CD1c-positive myeloid dendritic cell (primary cell): Measurements from ENCODE around the gene ADGRV1.
A peak's percentile ranks its signal among the peaks of the same experiment; 100 is the strongest.
"Not testable (repeated sequence)": the region's sequence is repeated elsewhere in the genome, so short reads cannot be mapped to it uniquely, and the experiment has no call there.

Experiments
- DNase-seq: peaks from one replicate; pipeline ENCODE4 v3.0.0-alpha.2; 2016; ENCODE audit errors: extremely low spot score

The ADGRV1 gene

DNA sequence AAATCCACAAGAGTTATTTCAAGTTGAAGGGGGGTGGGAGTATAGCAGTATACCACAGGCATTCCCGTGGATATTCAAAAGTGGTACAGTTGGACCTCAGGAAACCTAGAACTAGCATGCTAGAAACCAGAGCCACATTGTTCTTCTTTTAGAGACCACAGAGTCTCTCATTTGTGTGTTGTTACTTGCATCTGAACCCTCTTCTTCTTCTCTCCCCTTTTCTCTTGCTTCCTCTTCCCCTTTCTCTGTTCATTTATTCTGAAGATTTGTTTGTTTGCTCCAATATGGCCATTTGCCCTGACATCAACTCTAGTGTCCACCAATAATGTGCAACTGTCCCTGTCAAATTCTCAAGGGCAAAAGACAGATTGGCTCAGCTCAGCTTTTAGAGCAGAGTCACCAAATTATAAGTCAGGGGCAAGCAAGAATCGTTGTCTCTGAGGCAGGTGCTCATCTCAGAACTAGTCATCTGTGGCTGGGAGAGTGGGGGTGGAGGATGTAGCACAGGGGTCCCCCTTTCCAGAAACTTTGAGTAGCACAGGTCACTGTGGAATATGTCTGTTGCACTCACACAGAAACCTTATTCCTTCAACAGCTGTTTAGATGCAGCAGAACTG lies 503.5 kb downstream of the ADGRV1 start:
- DNase-seq: no peak

DNA sequence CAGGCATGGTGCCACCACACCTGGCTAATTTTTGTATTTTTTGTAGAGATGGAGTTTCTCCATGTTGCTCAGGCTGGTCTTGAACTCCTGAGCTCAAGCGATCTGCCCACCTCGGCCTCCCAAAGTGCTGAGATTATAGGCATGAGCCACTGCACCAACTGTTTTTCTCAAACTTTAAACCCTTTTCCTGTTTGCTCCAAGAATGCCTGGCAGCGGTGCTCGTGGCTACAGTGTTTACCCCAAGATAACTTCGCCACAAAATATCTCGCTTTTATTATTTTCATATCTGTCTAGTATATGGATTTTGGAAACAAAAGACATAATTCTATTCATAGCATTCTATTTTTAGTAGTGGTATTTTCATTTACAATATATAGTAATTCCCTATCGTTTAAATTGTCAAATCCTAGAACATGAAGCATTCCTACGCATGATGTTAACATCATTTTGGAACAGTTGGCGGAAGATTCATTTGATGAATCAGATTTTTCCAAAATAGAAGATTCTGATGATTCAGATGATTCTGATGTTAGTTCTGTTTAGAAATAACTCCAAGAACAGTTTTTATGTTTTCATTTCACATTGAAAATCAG lies 504.6 kb downstream of the ADGRV1 start:
- not testable (repeated sequence) for DNase-seq

DNA sequence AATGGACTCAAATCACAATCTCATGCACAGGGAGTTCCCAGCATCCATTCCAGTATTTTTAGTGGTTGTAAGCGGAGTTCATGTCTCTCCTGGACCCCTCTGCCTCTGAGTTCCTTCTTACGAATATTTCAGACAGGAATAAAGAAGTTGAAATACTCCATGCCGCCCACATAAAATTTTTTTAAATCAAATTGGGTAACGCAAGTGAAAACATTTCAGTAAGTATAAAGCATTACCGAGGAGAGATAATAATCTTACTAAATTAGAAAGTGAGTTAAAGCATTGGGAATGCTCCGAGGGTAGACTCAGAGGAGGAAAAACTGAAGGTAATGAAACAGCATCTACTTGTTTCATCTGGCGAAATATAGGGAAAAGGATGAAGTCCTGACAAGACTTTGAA lies 506.9 kb downstream of the ADGRV1 start:
- DNase-seq: peak; percentile 26

DNA sequence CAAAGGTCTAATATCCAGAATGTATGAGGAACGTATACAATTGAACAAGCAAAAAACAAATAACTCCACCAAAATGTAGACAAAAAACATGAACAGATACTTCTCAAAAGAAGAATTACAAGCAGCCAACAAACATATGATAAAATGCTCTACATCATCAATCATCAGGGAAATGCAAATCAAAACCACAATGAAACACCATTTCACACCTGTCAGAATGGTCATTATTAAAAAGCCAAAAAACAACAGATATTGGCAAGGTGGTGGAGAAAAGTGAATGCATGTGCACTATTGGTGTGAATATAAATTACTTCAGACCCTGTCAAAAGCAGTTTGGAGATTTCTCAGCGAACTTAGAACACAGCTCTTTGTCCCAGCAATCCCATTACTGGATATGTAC lies 510.8 kb downstream of the ADGRV1 start:
- DNase-seq: no peak

DNA sequence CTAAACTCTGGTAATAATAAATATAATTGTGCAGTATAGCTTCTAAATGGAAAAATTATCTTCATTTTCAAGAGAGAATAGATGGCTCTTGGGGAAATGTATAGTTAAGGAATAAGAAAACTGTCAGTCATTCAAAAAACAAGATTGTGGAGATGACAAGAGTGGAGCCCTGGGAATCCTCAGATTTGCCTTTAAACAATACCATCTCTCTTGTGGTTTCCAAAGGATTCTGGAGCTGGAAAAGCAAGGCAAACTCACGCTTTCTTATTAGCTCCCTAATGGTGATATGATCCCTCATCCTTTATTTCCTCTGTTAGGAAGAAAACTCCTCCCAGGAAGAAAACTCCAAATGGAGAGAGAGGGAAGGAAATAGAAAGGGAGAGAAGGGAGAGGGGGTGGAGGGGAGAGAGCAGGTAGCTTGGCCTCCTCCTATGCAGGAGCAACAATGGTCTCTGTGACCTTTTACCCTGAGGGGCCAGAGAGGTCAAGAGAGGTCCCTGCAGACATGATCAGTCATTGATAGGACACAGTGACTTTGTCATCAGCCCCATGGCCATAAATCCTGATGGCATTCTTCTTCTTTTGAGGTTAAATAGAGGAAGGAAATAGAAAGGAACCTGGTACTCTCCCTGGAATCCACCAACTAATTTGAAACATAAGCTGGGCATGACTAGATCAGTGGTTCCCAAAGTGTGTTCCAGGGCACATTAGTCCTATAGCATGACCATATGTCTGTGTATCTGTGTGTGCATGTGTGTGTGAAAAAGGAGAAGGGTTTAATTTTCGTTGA lies 512.4 kb downstream of the ADGRV1 start:
- no peak for DNase-seq

DNA sequence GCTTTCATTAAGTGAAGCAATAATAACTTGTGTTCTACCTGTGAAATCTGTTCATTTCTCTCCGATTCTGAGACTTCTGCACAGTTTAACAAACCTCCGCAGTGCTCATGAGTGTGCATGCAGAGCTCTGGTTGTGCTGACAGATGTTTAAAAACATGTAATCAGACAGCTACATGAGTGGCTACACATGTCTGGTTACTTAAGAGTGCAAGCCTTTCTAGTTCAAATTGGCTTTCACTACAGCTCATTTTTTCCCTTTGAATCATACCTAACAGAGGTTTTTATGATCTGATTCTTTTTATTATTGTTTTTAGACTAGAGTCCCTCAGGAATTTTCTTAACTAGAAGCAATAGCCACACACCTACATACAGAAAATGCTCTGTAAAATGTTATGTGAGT lies 514.3 kb downstream of the ADGRV1 start:
- no peak for DNase-seq

DNA sequence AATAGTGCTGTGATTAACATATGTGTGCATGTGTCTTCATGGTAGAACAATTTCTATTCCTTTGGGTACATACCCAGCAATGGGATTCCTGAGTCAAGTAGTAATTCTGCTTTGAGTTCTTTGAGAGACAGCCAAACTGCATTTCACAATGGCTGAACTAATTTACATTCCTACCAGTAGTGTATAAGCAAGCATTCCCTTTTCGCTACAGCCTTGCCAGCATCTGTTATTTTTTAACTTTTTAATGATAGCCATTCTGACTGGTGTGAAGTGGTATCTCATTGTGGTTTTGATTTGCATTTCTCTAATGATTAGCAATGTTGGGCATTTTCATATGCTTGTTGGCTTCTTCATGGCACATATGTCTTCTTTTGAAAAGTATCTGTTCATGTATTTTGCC lies 516.0 kb downstream of the ADGRV1 start:
- DNase-seq: no peak

DNA sequence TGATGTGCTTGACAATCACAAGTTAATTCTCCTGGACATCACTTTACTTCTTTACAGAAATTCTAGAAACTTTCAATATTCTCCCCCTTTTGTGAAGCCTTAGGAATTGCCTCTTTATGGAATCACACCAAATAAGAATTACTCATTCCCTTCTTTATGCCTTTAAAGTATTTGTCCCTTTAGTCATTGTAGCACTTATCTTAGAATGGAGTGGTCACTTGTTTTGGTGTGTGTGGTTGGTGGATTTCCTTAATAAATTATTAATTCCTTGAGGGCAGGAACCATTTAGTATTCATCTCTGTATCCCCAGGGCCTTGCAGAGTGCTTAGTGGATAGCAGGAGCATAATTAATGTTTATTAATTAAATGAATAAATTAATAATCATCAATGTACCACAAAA lies 517.5 kb downstream of the ADGRV1 start:
- DNase-seq: no peak

DNA sequence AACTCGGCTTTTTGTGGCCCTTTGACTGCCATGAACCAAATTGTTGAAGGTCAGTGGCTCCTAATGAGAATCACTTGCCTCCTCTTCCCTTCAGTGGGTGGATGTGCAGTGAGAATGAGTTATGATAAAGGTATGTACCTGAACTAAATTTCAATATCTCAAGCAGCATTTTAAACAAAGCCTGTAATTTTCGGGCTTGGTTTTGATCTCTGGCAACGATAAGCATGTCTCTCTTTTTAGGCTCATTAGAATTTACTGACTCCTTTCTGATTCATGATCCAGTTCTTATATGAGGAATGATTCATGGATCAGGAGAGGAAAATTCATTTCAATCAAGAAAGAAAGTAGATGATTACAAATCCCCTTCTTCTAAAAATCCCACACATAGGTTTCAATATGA lies 519.0 kb downstream of the ADGRV1 start:
- no peak for DNase-seq

DNA sequence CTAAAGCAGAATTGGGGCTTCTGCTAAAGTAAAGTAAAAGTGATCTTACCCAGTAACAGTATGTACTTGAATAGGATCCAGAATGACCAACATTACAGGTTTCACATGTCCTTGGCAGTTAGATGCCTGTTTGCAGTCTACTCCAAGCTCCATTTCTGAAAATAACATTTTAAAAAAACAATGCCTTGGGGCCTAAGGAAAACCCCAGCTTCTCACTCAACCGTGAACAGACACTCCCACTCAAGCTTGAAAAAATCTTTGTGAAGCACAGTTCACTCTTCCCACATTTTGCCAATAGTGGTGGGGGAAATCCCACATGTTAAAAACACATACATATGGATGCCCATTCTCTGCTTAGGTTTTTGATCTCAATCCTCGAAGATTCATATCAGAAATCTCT lies 520.4 kb downstream of the ADGRV1 start:
- no peak for DNase-seq

DNA sequence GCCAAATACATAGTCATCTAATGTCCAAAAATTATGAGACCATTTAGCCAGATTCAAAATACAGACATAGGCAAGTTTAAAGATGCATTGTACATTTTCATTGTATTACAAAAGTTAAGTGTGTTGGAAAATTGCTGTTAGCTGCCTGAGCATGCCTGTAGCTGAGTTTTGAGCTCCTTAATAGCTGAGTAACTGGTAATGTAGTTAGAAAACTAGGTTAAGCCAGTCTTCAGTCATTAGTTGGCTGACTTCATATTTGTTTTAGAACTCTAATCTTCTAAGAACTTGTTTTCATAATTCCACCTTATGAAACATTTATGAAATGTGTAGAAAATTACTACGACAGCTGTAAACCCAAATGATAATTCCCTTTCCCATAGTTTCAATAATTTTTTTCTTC lies 531.2 kb downstream of the ADGRV1 start:
- DNase-seq: no peak

DNA sequence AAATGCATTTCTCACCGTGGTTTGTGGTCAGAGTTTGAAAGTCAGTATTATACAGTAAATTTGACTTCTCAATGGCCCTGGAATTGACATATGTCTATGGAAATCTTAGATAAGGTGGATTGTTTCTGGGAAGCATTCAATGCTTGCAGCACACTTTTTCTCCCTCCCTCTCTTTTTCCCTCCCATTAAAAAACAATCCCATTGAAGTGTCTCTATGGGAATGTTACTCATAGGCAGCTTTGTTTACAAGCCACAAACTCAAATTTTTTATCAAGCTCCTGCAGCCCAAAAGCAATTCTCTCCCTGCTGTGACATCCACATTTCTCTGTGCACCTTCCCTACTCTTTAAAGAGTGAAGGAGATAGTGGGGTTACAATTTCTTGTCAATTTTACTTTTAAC lies 532.4 kb downstream of the ADGRV1 start:
- DNase-seq: no peak

DNA sequence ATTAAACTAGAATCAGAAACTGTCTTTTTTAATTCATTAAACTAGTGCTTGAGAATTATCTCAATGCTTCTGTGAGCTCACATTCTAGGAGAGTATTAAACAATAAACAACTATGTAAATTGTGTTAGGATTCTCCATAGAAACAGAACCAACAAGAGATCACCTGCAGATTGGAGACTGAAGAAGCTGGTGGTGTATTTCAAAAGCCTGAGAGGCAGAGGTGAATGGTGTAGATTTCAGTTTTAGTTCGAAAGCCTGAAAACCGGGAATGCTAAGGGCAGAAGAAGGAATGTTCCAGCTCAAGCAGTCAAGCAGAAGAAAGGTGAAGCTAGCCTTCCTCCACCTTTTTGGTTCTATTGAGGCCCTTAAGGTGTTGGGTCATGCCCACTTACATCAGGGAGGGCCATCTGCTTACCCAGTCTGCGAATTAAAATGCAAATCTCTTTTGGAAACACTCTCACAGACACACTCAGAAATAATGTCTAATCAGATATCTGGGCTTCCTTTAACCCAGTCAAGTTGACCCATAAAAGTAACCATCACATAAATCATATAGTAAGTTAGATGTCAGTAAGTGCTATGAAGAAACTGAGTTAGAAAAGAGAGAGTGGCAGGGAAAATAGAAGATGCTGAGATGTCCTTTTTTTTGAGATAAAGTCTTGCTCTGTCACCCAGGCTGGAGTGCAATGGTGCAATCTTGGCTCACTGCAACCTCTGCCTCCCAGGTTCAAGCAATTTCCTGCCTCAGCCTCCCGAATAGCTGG lies 533.1 kb downstream of the ADGRV1 start:
- no peak for DNase-seq

DNA sequence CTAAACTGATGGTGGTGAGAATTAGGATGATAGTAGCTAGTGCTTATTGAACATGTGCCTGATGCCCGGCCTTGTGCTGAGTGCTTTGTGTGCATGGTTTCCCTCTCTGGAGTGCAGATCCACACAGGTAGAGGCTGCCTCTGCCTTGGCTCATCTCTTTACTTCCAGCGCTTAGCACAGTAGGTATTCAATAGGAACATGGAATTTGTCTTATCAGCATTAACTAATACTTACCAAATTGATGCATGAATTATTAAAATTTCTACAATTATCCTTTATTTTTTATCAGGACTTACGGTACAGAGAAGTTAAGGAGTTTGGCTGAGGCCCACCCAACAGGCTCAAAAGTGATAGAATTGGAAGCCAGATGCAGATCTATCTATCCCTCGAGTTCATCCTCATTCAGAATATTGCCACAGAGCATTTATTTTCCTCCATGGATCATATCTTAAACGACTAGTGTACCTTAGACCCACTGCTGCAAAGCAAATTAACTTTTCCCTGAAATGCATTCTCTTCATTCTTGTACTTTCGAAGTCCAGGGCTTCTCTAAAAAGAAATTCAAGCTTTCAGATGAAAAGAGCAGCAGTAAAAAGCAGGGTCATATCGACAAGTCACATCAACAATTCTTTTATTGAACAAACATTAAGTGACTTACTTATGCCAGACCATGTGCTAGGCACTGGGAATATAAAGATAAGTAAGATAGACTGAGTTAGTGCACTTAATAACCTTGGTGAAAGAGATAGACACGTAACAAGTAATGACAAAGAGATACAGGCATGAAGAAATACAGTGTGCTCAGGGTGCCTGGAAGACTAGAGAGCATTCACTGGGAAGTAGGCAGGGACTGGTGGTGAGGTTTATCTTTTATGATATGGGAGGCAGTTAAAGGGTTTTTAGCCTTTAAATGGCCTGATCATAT lies 534.5 kb downstream of the ADGRV1 start:
- no peak for DNase-seq

DNA sequence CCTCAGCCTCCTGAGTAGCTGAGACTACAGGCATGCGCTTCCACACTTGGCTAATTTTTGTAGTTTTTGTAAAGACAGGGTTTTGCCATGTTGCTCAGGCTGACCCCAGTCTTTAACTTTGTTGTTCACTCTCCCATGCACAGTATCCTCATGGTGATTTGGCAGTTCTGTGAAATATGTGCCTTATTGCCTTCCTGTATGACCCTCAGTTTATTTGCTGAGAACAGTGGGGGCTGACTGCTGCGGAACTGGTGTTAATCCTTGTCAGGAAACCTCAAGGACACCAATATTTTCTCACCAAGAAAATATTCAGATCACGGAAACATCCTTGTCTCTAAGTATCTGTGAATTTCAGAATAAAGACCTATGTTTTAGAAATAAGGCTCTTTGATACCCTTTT lies 536.7 kb downstream of the ADGRV1 start:
- DNase-seq: no peak

DNA sequence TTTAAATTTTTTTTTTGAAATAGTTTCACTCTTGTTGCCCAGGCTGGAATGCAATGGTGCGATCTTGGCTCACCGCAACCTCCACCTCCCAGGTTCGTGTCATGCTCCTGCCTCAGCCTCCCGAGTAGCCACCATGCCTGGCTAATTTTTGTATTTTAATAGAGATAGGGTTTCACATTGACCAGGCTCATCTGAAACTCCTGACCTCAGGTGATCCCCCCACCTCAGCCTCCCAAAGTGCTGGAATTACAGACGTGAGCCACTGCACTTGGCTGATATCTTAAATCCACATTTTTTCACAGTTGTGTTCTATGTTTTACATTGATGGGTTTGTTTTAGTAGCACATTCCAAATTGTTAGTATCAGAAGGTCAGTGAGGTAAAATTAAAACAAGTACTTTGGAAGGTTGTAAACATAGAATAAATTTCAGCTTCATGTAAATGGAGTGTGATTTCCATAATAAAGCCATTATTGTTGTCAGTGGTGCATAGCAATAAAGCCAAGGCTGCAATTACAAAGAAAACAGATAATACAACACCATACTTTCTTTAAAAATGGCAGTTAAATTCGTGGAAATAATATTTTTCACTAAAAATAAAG lies 537.3 kb downstream of the ADGRV1 start:
- no peak for DNase-seq

DNA sequence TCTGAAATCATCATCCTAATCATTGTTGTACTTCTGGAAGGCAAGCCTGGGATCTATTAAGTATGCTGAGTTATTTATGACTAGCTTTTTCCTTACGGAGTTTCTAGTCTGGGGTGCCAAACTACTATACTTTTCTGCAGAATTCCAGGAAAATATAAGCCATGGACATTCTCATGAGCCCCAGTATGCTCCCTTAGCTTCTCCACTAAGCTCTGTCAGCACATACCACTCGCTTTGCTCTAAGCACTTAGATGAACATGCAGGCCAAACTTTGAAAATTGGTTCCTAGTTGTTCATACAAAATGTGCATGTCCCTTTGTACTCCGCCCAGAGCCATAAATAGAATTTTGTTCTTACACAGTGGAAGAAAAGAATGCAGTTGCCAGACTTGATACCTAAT lies 539.9 kb downstream of the ADGRV1 start:
- no peak for DNase-seq

DNA sequence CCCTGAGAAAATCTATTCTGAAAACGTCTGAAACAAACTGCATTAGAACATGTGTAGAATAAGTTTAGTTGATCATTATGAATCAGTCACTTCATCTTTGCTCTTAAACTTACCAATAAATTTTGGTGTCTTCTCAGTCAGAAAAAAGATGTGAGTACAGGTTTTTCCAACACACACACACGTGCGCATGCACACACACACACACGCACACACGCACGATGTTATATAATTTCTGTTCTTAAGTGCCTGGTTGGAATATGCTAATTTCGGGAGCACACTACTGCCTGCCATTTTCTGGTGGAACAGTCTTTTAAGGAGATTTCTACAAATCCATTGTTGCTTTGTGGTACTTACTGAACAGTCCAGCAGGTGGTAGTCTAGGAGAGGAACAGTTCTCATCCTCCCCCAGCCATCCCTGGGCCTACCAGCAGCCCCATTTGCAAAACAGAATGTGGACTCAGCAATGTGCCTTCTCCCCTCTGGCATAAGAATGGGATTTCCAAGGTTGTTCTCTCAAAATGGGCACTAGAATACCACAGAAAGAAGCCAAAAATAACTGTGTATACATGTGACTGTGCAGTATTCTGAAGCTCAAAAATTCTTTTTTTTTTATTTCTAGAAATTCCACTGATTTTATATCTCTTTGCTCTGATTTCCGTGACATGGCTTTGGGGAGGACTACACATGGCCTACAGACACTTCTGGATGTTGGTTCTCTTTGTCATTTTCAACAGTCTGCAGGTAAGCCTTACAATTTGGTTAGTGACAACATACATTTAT lies 543.2 kb downstream of the ADGRV1 start:
- peak; percentile 83 for DNase-seq

DNA sequence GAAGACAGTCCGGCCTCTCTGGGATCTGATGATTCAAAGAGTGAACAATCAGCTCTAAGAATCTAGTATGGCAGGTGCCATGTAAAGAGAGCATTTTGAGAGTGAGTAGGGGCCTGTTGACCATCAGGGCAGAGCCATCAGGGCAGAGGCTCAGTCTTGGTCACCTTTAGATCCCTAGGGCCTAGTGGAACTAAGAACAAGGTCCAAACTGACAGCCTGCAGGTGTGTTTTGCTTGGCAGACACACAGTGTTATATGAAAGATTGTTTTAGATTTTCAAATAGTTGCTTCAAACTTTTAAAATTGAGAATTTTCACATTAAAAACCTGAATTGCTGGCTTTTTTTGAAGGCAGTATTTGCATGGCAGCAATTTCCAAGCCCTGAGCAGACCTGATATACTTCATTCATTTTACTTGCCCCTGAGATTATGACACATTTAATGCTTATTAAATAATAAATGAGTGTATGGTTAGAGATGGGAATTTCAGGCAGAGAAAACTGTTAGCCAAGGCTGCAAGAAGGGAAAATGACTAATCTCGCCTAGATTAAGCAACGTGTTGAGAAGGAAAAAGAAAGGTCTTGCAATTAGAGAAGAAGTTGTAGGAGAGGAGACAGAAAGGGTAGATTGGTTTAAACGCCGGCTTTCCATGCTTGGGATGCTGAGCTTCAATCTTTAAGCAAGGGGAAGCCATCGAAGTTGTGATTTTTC lies 544.9 kb downstream of the ADGRV1 start:
- DNase-seq: peak; percentile 31

DNA sequence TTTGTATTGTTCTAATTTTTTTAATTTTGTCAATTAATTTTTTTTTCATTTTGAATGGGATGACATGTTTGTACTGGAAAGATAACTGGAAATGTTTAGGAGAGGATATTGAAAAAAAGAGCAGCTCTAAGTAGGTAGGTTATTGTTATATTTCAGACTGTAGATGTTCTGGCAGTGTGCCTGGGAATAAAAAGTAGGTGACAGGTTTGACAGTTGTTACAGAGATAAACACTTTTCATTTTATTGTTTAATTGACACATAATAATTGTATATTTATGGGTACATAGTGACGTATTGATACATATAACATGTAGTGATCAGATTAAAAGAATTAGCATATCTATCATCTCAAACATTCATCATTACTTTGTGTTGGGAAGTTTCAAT lies 545.5 kb downstream of the ADGRV1 start:
- no peak for DNase-seq
